ENCODE measurements around the gene DUSP15. TPM values are rescaled to one million over a fixed set of nuclear protein-coding genes. Genes with fewer than 3 reads are reported as not detected.

The DUSP15 gene
- polyA plus RNA-seq, 1 donor from 2014 or later = 62.7 TPM

DNA sequence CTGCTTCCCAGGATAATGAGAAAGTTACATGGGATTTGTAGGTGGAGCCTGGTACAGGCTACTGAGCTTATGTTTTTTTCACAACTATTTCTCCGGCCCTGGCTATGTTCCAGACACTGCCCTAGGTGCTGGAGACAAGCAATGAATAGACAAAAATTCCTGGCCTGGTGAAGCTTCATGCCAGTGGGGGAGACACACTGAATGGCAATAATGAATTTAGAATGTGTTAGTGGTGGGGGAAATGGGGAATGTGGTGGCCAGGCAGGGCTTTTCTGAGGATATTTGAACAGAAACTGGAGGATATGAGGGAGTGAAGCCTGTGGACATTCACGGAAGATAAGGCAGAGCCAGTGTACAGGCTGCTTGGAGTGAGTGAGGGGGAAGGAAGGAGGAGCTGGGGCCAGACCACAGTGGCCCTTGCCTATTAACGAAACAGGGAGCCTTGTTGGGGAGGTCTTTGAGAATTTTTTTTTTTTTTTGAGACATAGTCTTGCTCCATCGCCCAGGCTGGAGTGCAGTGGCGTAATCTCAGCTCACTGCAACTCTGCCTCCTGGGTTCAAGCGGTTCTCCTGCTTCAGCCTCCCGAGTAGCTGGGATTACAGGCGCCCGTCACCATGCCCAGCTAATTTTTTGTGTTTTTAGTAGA lies 31.6 kb downstream of the DUSP15 start:
- Histone ChIP-seq H4K20me1 (ENCODE audit: insufficient read depth) (no peaks in the 10 kb centered on the region), H3K9ac (ENCODE audit: low read length) (no peak overlapping the region), H3K9me2 (ENCODE audit: insufficient read depth, low read length) (no peaks in the 10 kb centered on the region), H3F3A (ENCODE audit: insufficient read depth, low read length, poor library complexity, severe bottlenecking) (no peaks in the 10 kb centered on the region), H2AFZ (ENCODE audit: low read depth, low read length) (no peak overlapping the region), H3K4me2 (ENCODE audit: low read length) (no peak overlapping the region), H3K9me3 (ENCODE audit: low read length) (no peaks in the 10 kb centered on the region), H3K36me3 (ENCODE audit: insufficient read depth, low read length) (no peaks in the 10 kb centered on the region), H3K27me3 (ENCODE audit: insufficient read depth, low read depth, low read length) (no peaks in the 10 kb centered on the region), H3K79me2 (replicated peaks; ENCODE audit: insufficient read depth, low read length) (no peaks in the 10 kb centered on the region), H3K27ac (ENCODE audit: low read length) (no peak overlapping the region), H3K4me3 (ENCODE audit: low read length) (no peak overlapping the region)
- TF ChIP-seq EP300 (conservative IDR thresholded peaks at IDR 0.05; ENCODE audit: poor library complexity, severe bottlenecking) (no peak), TAF1 (IDR thresholded peaks at IDR 0.05; ENCODE audit: low read depth) (no peak), RAD21 (conservative IDR thresholded peaks at IDR 0.05) (no peak), EZH2 (IDR thresholded peaks at IDR 0.05; ENCODE audit: borderline replicate concordance, insufficient read depth, low read length, poor library complexity, severe bottlenecking) (no peak), MXI1 (conservative IDR thresholded peaks at IDR 0.05; ENCODE audit: poor library complexity, severe bottlenecking) (no peak), POLR2AphosphoS5 (IDR thresholded peaks at IDR 0.05) (no peak), SMC3 (conservative IDR thresholded peaks at IDR 0.05; ENCODE audit: poor library complexity) (no peak)
- TF ChIP-seq, protein P1, sequence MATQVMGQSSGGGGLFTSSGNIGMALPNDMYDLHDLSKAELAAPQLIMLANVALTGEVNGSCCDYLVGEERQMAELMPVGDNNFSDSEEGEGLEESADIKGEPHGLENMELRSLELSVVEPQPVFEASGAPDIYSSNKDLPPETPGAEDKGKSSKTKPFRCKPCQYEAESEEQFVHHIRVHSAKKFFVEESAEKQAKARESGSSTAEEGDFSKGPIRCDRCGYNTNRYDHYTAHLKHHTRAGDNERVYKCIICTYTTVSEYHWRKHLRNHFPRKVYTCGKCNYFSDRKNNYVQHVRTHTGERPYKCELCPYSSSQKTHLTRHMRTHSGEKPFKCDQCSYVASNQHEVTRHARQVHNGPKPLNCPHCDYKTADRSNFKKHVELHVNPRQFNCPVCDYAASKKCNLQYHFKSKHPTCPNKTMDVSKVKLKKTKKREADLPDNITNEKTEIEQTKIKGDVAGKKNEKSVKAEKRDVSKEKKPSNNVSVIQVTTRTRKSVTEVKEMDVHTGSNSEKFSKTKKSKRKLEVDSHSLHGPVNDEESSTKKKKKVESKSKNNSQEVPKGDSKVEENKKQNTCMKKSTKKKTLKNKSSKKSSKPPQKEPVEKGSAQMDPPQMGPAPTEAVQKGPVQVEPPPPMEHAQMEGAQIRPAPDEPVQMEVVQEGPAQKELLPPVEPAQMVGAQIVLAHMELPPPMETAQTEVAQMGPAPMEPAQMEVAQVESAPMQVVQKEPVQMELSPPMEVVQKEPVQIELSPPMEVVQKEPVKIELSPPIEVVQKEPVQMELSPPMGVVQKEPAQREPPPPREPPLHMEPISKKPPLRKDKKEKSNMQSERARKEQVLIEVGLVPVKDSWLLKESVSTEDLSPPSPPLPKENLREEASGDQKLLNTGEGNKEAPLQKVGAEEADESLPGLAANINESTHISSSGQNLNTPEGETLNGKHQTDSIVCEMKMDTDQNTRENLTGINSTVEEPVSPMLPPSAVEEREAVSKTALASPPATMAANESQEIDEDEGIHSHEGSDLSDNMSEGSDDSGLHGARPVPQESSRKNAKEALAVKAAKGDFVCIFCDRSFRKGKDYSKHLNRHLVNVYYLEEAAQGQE (IDR thresholded peaks at IDR 0.05; ENCODE audit: borderline replicate concordance) = no peak
- TF ChIP-seq, protein P2, sequence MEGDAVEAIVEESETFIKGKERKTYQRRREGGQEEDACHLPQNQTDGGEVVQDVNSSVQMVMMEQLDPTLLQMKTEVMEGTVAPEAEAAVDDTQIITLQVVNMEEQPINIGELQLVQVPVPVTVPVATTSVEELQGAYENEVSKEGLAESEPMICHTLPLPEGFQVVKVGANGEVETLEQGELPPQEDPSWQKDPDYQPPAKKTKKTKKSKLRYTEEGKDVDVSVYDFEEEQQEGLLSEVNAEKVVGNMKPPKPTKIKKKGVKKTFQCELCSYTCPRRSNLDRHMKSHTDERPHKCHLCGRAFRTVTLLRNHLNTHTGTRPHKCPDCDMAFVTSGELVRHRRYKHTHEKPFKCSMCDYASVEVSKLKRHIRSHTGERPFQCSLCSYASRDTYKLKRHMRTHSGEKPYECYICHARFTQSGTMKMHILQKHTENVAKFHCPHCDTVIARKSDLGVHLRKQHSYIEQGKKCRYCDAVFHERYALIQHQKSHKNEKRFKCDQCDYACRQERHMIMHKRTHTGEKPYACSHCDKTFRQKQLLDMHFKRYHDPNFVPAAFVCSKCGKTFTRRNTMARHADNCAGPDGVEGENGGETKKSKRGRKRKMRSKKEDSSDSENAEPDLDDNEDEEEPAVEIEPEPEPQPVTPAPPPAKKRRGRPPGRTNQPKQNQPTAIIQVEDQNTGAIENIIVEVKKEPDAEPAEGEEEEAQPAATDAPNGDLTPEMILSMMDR (IDR thresholded peaks at IDR 0.05; ENCODE audit: poor library complexity, severe bottlenecking) = no peak

DNA sequence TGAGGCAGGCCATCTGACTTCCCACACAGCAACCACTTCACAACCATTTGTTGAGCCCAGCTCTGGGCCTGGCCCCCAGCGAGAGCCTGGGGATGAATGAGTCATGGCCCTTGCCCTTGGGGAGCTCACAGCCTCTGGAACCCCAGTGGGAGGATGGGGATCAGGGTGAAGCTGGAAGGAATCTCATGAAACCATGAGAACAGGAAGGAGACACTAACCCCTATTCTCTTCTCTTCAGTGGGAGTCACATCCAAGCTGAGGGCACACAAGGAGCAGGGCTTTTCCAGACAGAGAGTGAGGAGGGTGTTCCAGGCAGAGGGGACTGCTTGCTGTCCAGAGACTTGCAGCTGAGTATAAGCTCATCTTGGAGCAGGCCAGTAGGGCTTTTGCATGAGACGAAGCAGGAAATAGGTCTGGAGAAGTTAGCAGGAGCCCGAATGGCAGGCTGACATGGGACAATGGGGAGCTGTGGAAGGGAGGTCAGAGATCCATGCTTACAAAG lies 32.4 kb downstream of the DUSP15 start:
- Histone ChIP-seq H3K4me2 (ENCODE audit: low read length) (no peak overlapping the region), H3K27ac (ENCODE audit: low read length) (no peak overlapping the region)

More for the DNA sequence above, 32.4 kb downstream of the DUSP15 start:
- no peak overlapping the region for H2AFZ ChIP-seq (ENCODE audit: low read depth, low read length)
- no peaks in the 10 kb centered on the region for H3K9me3 ChIP-seq (ENCODE audit: low read length)
- TF ChIP-seq, protein P1 (IDR thresholded peaks at IDR 0.05; ENCODE audit: borderline replicate concordance) = no peak
- no peak for TF ChIP-seq POLR2AphosphoS5 (IDR thresholded peaks at IDR 0.05)
- TF ChIP-seq TAF1 (IDR thresholded peaks at IDR 0.05; ENCODE audit: low read depth) = no peak
- no peak for TF ChIP-seq EZH2 (IDR thresholded peaks at IDR 0.05; ENCODE audit: borderline replicate concordance, insufficient read depth, low read length, poor library complexity, severe bottlenecking)
- TF ChIP-seq, protein P2 (IDR thresholded peaks at IDR 0.05; ENCODE audit: poor library complexity, severe bottlenecking) = no peak
- TF ChIP-seq EP300 (conservative IDR thresholded peaks at IDR 0.05; ENCODE audit: poor library complexity, severe bottlenecking) = no peak
- TF ChIP-seq MXI1 (conservative IDR thresholded peaks at IDR 0.05; ENCODE audit: poor library complexity, severe bottlenecking) = no peak
- no peak for TF ChIP-seq RAD21 (conservative IDR thresholded peaks at IDR 0.05)
- TF ChIP-seq SMC3 (conservative IDR thresholded peaks at IDR 0.05; ENCODE audit: poor library complexity) = no peak
- no peak overlapping the region for H3K9ac ChIP-seq (ENCODE audit: low read length)
- no peak overlapping the region for H3K4me3 ChIP-seq (ENCODE audit: low read length)
- H3K36me3 ChIP-seq (ENCODE audit: insufficient read depth, low read length) = no peaks in the 10 kb centered on the region
- H3K9me2 ChIP-seq (ENCODE audit: insufficient read depth, low read length) = no peaks in the 10 kb centered on the region
- H4K20me1 ChIP-seq (ENCODE audit: insufficient read depth) = no peaks in the 10 kb centered on the region
- no peaks in the 10 kb centered on the region for H3K27me3 ChIP-seq (ENCODE audit: insufficient read depth, low read depth, low read length)
- no peaks in the 10 kb centered on the region for H3F3A ChIP-seq (ENCODE audit: insufficient read depth, low read length, poor library complexity, severe bottlenecking)
- no peaks in the 10 kb centered on the region for H3K79me2 ChIP-seq (replicated peaks; ENCODE audit: insufficient read depth, low read length)
